SH-SY5Y (cell line): Measurements from ENCODE around the gene IMMP2L.

Experiments used
- GATA2 ChIP-seq: IDR thresholded peaks from 2 replicates; pipeline ENCODE4 v1.6.1; 2011; ENCODE audit warnings: mild to moderate bottlenecking, low read depth, low read length
- GATA3 ChIP-seq: IDR thresholded peaks from 2 replicates; pipeline ENCODE4 v1.6.1; 2011; ENCODE audit warnings: low read depth, mild to moderate bottlenecking, low read length, moderate library complexity

DNA sequence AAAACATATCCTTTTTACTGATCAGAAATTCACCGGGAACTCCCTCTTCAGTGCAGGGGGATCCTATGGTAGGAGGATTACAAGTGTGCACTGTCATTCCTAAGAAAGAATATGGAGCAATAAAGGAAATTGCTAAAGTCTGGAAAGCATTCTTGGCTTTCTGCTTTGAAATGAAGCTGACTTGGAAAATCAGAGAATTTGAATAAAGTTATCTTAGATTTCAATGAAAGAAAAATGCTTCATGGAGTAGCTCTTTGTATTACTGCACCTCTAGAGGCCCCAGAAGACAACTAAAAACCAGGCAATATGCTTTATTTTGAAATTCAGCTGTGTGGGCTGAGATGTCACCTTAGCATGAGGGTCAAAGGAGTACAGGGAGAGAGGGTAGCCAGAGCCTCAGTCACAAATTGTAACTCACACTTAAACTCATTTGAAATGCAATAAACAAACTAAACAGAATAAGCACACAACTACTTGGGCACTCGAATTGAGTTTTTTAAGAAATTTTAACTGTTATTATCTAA is 102.5 kb downstream of the IMMP2L start:
- TF ChIP-seq GATA3 (no peak), GATA2 (no peak)
